ENCODE data around the gene LSM11. TPM values are rescaled to one million over a fixed set of nuclear protein-coding genes. Genes with fewer than 3 reads are reported as not detected.

LSM11 gene
- polyA plus RNA-seq, 3 donors from 2014 or later, result 0.48 to 0.53 TPM; not detected in 1

Other genes with a start within 250 kb of the LSM11 start
- gene ADAM19, start 167.9 kb upstream of the LSM11 start, polyA plus RNA-seq, result under 1 TPM in 2 of 3 donors, not detected in 1; 0.03 to 0.10 TPM
- under 1 TPM; 0.07 to 0.35 (median 0.11) TPM for gene SOX30, start 91.3 kb upstream of the LSM11 start, polyA plus RNA-seq
- not detected for gene C5orf52, start 72.2 kb upstream of the LSM11 start, polyA plus RNA-seq
- gene THG1L, start 12.3 kb upstream of the LSM11 start, polyA plus RNA-seq, result 1 to 10 TPM; 1.4 to 3.8 (median 3.6) TPM
- gene CLINT1, start 115.4 kb downstream of the LSM11 start, polyA plus RNA-seq, result 100 to 1,000 TPM in 1 of 3 donors, 10 to 100 TPM in 2; 75.7 to 106 (median 84.8) TPM

Measured in immature natural killer cell (primary cell).